ENCODE data around the gene KIAA1328. TPM values are rescaled to one million over a fixed set of nuclear protein-coding genes. Genes with fewer than 3 reads are reported as not detected.

The KIAA1328 gene
- polyA plus RNA-seq, 1 of the 3 experiments (the other 2 are of a cell fraction) = 2.6 TPM

DNA sequence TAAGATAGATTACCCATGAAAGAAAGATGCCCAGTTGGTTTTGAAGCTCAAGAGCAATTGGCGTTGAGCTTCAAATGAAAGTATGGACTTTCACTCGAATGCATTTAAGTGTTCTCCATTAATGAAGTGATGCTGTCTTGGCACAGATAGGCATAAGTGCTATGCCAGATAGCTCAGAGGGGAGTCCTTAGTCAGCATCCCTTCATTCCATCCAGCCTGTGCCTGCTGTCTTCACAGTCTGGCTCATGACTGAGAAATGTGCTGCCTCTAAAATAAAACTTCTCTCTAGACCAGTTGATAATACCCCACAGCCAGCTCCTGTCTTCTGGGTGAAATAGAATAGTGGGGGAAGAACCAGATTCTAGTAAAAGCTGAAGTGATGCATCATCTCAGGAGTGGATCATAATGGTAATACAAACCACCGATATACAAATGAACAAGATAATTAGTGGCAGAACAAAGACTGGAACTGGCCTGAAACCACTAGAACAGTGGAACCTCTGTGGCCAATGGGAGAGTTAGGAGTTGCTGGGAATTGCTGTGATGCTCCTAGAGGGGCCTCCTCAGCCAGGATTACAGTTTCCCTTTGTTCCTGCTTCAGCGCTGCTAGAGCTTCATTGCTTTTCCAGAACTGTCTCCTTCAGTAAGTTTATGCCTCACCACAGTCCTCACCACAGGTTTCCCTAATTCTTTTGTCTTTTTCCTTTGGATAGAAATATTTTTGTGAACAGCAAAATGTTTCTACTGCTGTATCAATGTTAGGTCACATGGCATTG, 359.3 kb downstream of the KIAA1328 start:
- 78% methylated on average over 4 of the region's 4 CpGs for whole genome bisulfite sequencing (ENCODE audit: low lambda C conversion rate)
- no peaks in the 10 kb centered on the region for H3K36me3 ChIP-seq (replicated peaks in 1 of 2; ENCODE audit: control insufficient read depth in 1 of 2, insufficient read depth in 2 of 2, low read length in 1 of 2)
- no peaks in the 10 kb centered on the region for H3F3A ChIP-seq (replicated peaks; ENCODE audit: insufficient read depth)
- H2AFZ ChIP-seq (ENCODE audit: low read depth) = no peak overlapping the region
- H3K79me2 ChIP-seq (ENCODE audit: insufficient read depth) = no peaks in the 10 kb centered on the region
- H3K27me3 ChIP-seq (ENCODE audit: insufficient read depth) = no peaks in the 10 kb centered on the region
- ChIA-PET CTCF (interaction anchor here (0.9 kb wide), 1 partner anchor 257 kb away, joined by 4 read pairs; no protein-coding TSS in a partner anchor), POLR2A (no interaction called here)
- TF ChIP-seq, protein P1, sequence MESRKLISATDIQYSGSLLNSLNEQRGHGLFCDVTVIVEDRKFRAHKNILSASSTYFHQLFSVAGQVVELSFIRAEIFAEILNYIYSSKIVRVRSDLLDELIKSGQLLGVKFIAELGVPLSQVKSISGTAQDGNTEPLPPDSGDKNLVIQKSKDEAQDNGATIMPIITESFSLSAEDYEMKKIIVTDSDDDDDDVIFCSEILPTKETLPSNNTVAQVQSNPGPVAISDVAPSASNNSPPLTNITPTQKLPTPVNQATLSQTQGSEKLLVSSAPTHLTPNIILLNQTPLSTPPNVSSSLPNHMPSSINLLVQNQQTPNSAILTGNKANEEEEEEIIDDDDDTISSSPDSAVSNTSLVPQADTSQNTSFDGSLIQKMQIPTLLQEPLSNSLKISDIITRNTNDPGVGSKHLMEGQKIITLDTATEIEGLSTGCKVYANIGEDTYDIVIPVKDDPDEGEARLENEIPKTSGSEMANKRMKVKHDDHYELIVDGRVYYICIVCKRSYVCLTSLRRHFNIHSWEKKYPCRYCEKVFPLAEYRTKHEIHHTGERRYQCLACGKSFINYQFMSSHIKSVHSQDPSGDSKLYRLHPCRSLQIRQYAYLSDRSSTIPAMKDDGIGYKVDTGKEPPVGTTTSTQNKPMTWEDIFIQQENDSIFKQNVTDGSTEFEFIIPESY (IDR thresholded peaks at IDR 0.05; ENCODE audit: borderline replicate concordance, low read depth) = no peak
- no peak for TF ChIP-seq RCOR1 (IDR thresholded peaks at IDR 0.05; ENCODE audit: low read length)
- TF ChIP-seq, protein P2, sequence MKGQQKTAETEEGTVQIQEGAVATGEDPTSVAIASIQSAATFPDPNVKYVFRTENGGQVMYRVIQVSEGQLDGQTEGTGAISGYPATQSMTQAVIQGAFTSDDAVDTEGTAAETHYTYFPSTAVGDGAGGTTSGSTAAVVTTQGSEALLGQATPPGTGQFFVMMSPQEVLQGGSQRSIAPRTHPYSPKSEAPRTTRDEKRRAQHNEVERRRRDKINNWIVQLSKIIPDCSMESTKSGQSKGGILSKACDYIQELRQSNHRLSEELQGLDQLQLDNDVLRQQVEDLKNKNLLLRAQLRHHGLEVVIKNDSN (IDR thresholded peaks at IDR 0.05; ENCODE audit: borderline replicate concordance, low read depth) = no peak
- H3K4me1 ChIP-seq (ENCODE audit: control insufficient read depth in 1 of 2, insufficient read depth in 2 of 2, low read depth in 1 of 2, low read length in 1 of 2) = no peaks in the 10 kb centered on the region
- H3K9me2 ChIP-seq = no peaks in the 10 kb centered on the region
- no peak overlapping the region for H3K9ac ChIP-seq
- H3K4me3 ChIP-seq (ENCODE audit: low read depth in 2 of 2, low read length in 1 of 2) = no peak overlapping the region
- H3K4me2 ChIP-seq = no peak overlapping the region
- no peak overlapping the region for H3K27ac ChIP-seq (ENCODE audit: low read depth in 2 of 2, low read length in 1 of 2)
- DNase-seq = no peak
- no peaks in the 10 kb centered on the region for H3K9me3 ChIP-seq
- H4K20me1 ChIP-seq (ENCODE audit: insufficient read depth) = no peaks in the 10 kb centered on the region

- Histone ChIP-seq H3K79me2 (ENCODE audit: insufficient read depth) (no peaks in the 10 kb centered on the region), H3K9me2 (no peaks in the 10 kb centered on the region), H3K4me2 (no peak overlapping the region), H4K20me1 (ENCODE audit: insufficient read depth) (no peaks in the 10 kb centered on the region), H3K9me3 (no peaks in the 10 kb centered on the region), H2AFZ (ENCODE audit: low read depth) (no peak overlapping the region), H3K4me3 (ENCODE audit: low read depth in 2 of 2, low read length in 1 of 2) (no peak overlapping the region), H3K27me3 (ENCODE audit: insufficient read depth) (no peaks in the 10 kb centered on the region), H3K9ac (no peak overlapping the region), H3K4me1 (ENCODE audit: control insufficient read depth in 1 of 2, insufficient read depth in 2 of 2, low read depth in 1 of 2, low read length in 1 of 2) (no peaks in the 10 kb centered on the region), H3K27ac (ENCODE audit: low read depth in 2 of 2, low read length in 1 of 2) (no peak overlapping the region), H3F3A (replicated peaks; ENCODE audit: insufficient read depth) (no peaks in the 10 kb centered on the region), H3K36me3 (replicated peaks in 1 of 2; ENCODE audit: control insufficient read depth in 1 of 2, insufficient read depth in 2 of 2, low read length in 1 of 2) (no peaks in the 10 kb centered on the region)
- POLR2A ChIA-PET = no interaction called here
- DNase-seq = no peak
- CTCF ChIA-PET = no interaction called here
- WGBS (ENCODE audit: low lambda C conversion rate) = 54% methylated on average over 2 of the region's 2 CpGs
- TF ChIP-seq NFIC (IDR thresholded peaks at IDR 0.05; ENCODE audit: borderline replicate concordance) = no peak
- TF ChIP-seq RCOR1 (IDR thresholded peaks at IDR 0.05; ENCODE audit: low read length) = no peak
- no peak for TF ChIP-seq FOSL2 (IDR thresholded peaks at IDR 0.05; ENCODE audit: borderline replicate concordance, low read depth)
- TF ChIP-seq RXRA (IDR thresholded peaks at IDR 0.05; ENCODE audit: borderline replicate concordance, low read depth) = no peak
- TF ChIP-seq IRF3 (IDR thresholded peaks at IDR 0.05; ENCODE audit: low read depth, low read length) = no peak
- TF ChIP-seq RAD21 (IDR thresholded peaks at IDR 0.05; ENCODE audit: low read length) = no peak
- TF ChIP-seq TEAD4 (IDR thresholded peaks at IDR 0.05; ENCODE audit: borderline replicate concordance, insufficient read depth) = no peak
- no peak for TF ChIP-seq REST (IDR thresholded peaks at IDR 0.05; ENCODE audit: low read depth, low read length)
- TF ChIP-seq FOXJ3 (CRISPR knock-in tag; IDR thresholded peaks at IDR 0.05) = no peak
- no peak for TF ChIP-seq SMC3 (IDR thresholded peaks at IDR 0.05; ENCODE audit: low read depth, low read length)
- TF ChIP-seq NRF1 (IDR thresholded peaks at IDR 0.05; ENCODE audit: low read depth, low read length) = no peak
- no peak for TF ChIP-seq EZH2phosphoT487 (IDR thresholded peaks at IDR 0.05; ENCODE audit: borderline replicate concordance, low read depth)
- no peak for TF ChIP-seq MXI1 (IDR thresholded peaks at IDR 0.05; ENCODE audit: low read depth, low read length)
- no peak for TF ChIP-seq MAX (IDR thresholded peaks at IDR 0.05; ENCODE audit: low read depth)
- TF ChIP-seq TAF1 (IDR thresholded peaks at IDR 0.05; ENCODE audit: borderline replicate concordance, low read depth, low read length) = no peak
- no peak for TF ChIP-seq TCF12 (IDR thresholded peaks at IDR 0.05)
These were observed 370.8 kb downstream of the KIAA1328 start for GRCh38 chr18:37199741-37200140.

All from SK-N-SH (cell line).